Astrocyte of the cerebellum (primary cell): ENCODE data around the gene ASIC1.
"Not testable (repeated sequence)": the region's sequence is repeated elsewhere in the genome, so short reads cannot be mapped to it uniquely, and the experiment has no call there.

Experiments used
- DNase-seq: peaks from one replicate; pipeline ENCODE4 v3.0.0-alpha.2; 2011; ENCODE audit warnings: low read depth
- H3K4me3 ChIP-seq: 2 replicates; pipeline ENCODE4 v1.5.1; 2011; ENCODE audit warnings: mild to moderate bottlenecking, low read depth, low read length, moderate library complexity
- in situ Hi-C: cut with HindIII; loops from 2 replicates; pipeline ENCODE4 v1.10.0; 2017; ENCODE audit warnings: low sequenced_read_pairs
- TF ChIP-seq, protein P1 (sequence below): IDR thresholded peaks from 2 replicates; pipeline ENCODE4 v1.5.1; 2012; ENCODE audit warnings: low read length, low read depth, moderate library complexity, mild to moderate bottlenecking; ENCODE audit errors: missing control alignments

The ASIC1 gene

DNA sequence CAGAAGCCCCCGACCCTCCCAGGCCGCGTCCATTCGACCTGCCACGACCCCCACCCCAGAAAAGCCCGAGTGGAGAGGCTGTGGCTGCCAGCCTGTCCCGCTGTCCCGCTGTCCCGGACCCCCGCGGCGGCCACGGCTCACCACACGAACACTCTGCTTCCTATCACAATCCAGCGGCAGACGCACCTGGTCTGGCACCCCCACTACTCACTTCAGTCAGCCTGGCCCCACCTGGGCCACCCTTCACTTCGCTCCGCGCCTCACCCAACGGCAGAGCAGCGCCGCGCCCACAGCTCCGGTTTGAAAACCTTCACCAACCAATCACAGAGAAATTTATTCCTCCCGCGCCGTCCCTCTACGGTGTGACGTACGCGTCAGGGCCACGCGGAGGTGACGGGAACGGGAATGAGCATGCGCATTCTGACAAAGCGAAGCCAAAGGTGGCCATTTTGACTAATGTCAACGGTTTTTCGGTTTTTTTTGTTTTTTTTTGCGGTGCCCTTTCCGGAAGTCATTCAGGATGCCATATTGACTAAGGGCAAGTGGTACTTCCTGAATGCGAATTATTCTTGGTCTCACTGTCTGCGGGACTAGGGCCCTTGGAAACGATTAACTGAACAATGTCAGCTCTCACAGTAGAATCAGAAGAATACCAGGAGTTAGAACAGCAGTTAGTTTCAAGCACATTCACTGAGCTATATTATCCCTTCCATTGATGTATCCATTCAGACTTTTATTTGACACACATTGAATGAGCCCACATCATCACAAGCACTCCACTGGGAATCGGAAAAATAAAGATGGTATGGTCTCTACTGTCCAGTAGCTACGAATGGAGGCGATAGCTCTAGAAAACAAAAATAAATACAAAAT is 32.0 kb upstream of the ASIC1 start, which contains the start of gene RACGAP1:
Gene RACGAP1, minus strand, starts transcription at position 308 of the 873 bp plus-strand sequence. CDS start 8,779 bp downstream, outside the sequence.
- in situ Hi-C loops, result no loop called here
- TF ChIP-seq, protein P1, sequence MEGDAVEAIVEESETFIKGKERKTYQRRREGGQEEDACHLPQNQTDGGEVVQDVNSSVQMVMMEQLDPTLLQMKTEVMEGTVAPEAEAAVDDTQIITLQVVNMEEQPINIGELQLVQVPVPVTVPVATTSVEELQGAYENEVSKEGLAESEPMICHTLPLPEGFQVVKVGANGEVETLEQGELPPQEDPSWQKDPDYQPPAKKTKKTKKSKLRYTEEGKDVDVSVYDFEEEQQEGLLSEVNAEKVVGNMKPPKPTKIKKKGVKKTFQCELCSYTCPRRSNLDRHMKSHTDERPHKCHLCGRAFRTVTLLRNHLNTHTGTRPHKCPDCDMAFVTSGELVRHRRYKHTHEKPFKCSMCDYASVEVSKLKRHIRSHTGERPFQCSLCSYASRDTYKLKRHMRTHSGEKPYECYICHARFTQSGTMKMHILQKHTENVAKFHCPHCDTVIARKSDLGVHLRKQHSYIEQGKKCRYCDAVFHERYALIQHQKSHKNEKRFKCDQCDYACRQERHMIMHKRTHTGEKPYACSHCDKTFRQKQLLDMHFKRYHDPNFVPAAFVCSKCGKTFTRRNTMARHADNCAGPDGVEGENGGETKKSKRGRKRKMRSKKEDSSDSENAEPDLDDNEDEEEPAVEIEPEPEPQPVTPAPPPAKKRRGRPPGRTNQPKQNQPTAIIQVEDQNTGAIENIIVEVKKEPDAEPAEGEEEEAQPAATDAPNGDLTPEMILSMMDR, result no peak
- peak; percentile 98 for DNase-seq

DNA sequence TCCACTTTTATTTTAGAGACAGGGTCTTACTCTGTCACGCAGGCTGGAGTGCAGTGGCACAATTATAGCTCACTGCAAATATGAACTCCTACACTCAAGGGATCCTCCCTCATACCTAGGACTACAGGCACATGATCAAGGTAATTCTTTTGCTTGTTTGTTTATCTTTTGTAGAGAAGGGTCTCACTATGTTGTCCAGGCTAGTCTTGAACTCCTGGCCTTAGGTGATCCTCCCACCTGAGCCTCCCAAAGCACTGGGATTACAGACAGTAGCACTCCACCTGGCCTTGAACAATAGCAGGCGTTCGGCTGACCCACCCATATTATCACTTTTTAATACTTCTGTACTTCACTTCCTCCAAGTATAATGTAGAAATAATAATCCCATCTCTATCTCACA is 30.7 kb upstream of the ASIC1 start:
- in situ Hi-C loops, result no loop called here
- no peak overlapping the region for H3K4me3 ChIP-seq
- no peak for DNase-seq
- TF ChIP-seq, protein P1, result no peak

More for the DNA sequence above, 32.0 kb upstream of the ASIC1 start, which contains the start of gene RACGAP1:
- H3K4me3 ChIP-seq, result peak within 1 kb of the TSS; percentile 82

DNA sequence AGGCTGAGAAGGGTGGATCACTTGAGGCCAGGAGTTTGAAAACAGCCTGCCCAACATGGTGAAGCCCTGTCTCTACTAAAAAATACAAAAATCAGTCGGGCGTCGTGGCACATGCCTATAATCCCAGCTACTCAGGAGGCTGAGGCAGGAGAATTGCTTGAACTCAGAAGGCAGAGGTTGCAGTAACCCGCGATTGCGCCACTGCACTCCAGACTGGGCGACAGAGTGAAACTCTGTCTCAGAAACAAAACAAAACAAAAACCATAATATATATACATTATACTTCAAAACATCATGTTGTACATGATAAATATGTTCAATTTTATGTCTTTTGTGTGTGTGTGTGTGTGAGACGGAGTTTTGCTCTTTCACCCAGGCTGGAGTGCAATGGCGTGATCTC is 26.9 kb upstream of the ASIC1 start:
- DNase-seq, in situ Hi-C loops, H3K4me3 ChIP-seq: not testable (repeated sequence)

DNA sequence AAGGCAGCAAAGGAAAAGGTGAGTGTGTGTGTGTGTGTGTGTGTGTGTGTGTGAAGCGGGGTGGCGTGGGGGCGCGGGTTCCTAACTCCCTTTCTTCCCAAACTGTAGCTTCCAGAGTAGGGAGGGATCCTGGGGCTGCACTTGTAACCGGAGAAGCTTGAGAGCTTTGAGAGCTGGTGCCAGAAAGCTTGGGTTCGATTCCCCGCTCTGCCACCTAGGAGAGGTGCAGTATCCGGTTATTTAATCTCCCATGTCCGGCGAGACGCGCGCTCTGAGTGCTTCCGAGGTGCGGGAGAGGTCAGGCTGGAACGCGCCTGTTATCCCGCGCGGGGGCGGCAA is 24.9 kb upstream of the ASIC1 start:
- H3K4me3 ChIP-seq, result peak overlapping the region; percentile 18
- TF ChIP-seq, protein P1, result no peak
- DNase-seq, result no peak
- in situ Hi-C loops, result no loop called here

DNA sequence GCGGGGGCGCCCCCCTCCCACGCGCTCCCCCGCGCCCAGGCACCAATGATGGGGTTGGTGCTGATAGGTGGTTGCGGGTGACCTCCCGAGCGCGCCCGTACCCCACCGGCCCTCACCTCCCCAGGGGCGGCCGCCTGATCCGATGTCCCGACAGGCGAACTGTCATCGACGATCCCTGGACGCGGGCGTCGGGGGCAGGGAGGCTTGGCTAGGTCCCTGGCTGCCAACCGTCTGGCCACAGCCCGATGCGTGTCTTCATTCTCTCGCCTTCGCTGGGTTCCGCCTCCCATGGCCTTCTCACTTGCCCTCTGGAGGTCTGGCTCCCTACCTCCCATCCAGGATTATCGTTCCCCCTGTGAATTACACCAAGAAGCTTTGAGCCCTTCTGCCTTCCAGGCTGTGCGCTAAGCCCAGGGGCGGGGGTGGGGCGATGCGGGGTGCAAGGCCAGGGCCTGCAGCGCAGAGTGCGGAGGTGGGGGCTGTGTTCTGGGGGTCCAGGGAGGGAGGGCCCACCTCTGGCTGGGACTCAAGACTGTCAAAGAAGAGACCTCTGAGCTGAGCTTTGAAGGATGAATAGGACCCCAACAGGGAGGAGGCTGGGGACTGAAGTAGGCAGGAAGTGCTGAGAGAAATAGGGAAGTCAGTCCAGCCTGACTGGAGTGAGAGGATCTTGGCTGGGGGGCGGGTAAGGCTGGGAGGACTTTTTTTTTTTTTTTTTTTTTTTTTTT is 24.4 kb upstream of the ASIC1 start:
- in situ Hi-C loops, result no loop called here
- peak overlapping the region; percentile 18 for H3K4me3 ChIP-seq
- TF ChIP-seq, protein P1, result no peak
- no peak for DNase-seq

DNA sequence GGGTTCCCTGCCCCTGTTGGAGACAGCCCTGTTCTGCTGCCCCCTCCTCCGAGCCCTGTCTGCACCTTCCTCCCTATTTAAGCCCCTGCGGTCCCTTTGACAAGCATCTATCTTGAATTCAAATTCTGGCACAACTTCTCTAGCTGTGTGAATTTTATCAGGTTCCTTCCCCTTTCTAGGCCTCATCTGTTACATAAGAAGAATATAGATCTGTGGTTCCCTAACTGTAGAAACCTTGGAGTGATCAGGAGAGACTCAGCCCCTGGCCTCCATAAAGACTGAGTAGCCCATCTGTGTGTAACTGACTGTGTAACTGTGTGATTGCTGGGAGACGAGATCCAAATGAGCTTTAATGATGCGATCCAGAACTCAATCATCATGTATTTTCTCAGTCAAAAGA is 19.1 kb upstream of the ASIC1 start:
- TF ChIP-seq, protein P1, result no peak
- H3K4me3 ChIP-seq, result no peak overlapping the region
- DNase-seq, result no peak
- in situ Hi-C loops, result no loop called here
